GM21423 (cell line): ENCODE measurements around the gene AASS.
"Not testable (repeated sequence)": the region's sequence is repeated elsewhere in the genome, so short reads cannot be mapped to it uniquely, and the experiment has no call there.

Experiments used
- ATAC-seq: cut with Tn5 transposase; IDR thresholded peaks from one replicate; pipeline ENCODE4 v1.9.1; 2021; ENCODE audit warnings: mild to moderate bottlenecking, moderate library complexity; ENCODE audit not compliant: unreplicated experiment

AASS gene

GRCh38 chr7:122143751-122144711, at the start of gene AASS:
AASS (minus strand) TSS chr7:122144249; CDS start chr7:122133726, 10,523 bp downstream.
- ATAC-seq = peak; percentile 100

GRCh38 chr7:122188785-122189184, 44.7 kb upstream of the AASS start:
- ATAC-seq = no peak

GRCh38 chr7:122183106-122183505, 39.1 kb upstream of the AASS start:
- no peak for ATAC-seq

GRCh38 chr7:122182081-122182480, 38.0 kb upstream of the AASS start:
- ATAC-seq = no peak

GRCh38 chr7:122172144-122172543, 28.1 kb upstream of the AASS start:
- not testable (repeated sequence) for ATAC-seq

- no peak for ATAC-seq
Measured at GRCh38 chr7:122166740-122167139, 22.7 kb upstream of the AASS start.

GRCh38 chr7:122166275-122166674, 22.2 kb upstream of the AASS start:
- no peak for ATAC-seq

GRCh38 chr7:122161628-122162027, 17.6 kb upstream of the AASS start:
- ATAC-seq = no peak

GRCh38 chr7:122155566-122155965, 11.5 kb upstream of the AASS start:
- ATAC-seq = no peak

- ATAC-seq = no peak
Measured at GRCh38 chr7:122148878-122149277, 4.8 kb upstream of the AASS start.

GRCh38 chr7:122148081-122148480, 4.0 kb upstream of the AASS start:
- no peak for ATAC-seq

GRCh38 chr7:122145937-122146645, 2.0 kb upstream of the AASS start:
- ATAC-seq = no peak

- peak; percentile 1 for ATAC-seq
Measured at GRCh38 chr7:122143376-122143750, 686 bp downstream of the AASS start.

- ATAC-seq = no peak
Measured at GRCh38 chr7:122140918-122141317, 3.1 kb downstream of the AASS start.

GRCh38 chr7:122137251-122138077, 6.6 kb downstream of the AASS start:
- no peak for ATAC-seq

GRCh38 chr7:122136639-122137245, 7.3 kb downstream of the AASS start:
- no peak for ATAC-seq

GRCh38 chr7:122136078-122136477, 8.0 kb downstream of the AASS start:
- no peak for ATAC-seq

- ATAC-seq = no peak
Measured at GRCh38 chr7:122135275-122135674, 8.8 kb downstream of the AASS start.

GRCh38 chr7:122134793-122135192, 9.3 kb downstream of the AASS start:
- not testable (repeated sequence) for ATAC-seq

- no peak for ATAC-seq
Measured at GRCh38 chr7:122133477-122133876, 10.6 kb downstream of the AASS start.

GRCh38 chr7:122132341-122132740, 11.7 kb downstream of the AASS start:
- ATAC-seq = no peak
